Uterus (tissue), 4 donors: ENCODE data around the gene WWOX. TPM values are rescaled to one million over a fixed set of nuclear protein-coding genes. Genes with fewer than 3 reads are reported as not detected.

Experiments used
- DNase-seq, 2 donors: peaks; one replicate each; pipeline ENCODE4 v3.0.0-alpha.2; 2019 to 2020
- H3K27ac ChIP-seq, 2 donors: fragments of 200-600 bp; sonication (generic); 1 replicate in 1 of 2; 2 replicates in 1 of 2; pipeline ENCODE4 v1.5.1; 2016 to 2018
- H3K27me3 ChIP-seq, 2 donors: fragments of 200-600 bp; sonication (generic); one replicate each; pipeline ENCODE4 v1.5.1; 2018 to 2019; ENCODE audit warnings: control low read depth in 1 of 2
- H3K36me3 ChIP-seq, 2 donors: fragments of 200-600 bp; sonication (generic); one replicate each; pipeline ENCODE4 v1.5.1; 2019; ENCODE audit warnings: control low read depth in 1 of 2
- H3K4me1 ChIP-seq, 2 donors: fragments of 200-600 bp; sonication (generic); one replicate each; pipeline ENCODE4 v1.5.1; 2018 to 2019; ENCODE audit warnings: control low read depth in 1 of 2
- H3K4me3 ChIP-seq, 2 donors: fragments of 200-600 bp; sonication (generic); 1 replicate in 1 of 2; 2 replicates in 1 of 2; pipeline ENCODE4 v1.5.1; 2018 to 2019; ENCODE audit warnings: mild to moderate bottlenecking in 1 of 2
- H3K9me3 ChIP-seq, 2 donors: fragments of 200-600 bp; sonication (generic); one replicate each; pipeline ENCODE4 v1.5.1; 2019; ENCODE audit warnings: control low read depth in 1 of 2
- POLR2A ChIP-seq, 2 donors: fragments of 450-650 bp; IDR thresholded peaks; one replicate each; pipeline ENCODE4 v1.6.1; 2016; ENCODE audit warnings: antibody characterized with exemption in 2 of 2, mild to moderate bottlenecking in 1 of 2, moderate library complexity in 1 of 2
- intact Hi-C: fragments of 100-400 bp; cut with DNase I; formaldehyde crosslinking; loops from one replicate; pipeline ENCODE4 v1.15.1; 2023; ENCODE audit warnings: low total_unique reads
- total RNA-seq, 4 donors: library from RNA; depleted of rRNA in 3 of 4; stranded (reverse); fragments of >200 nt in 3 of 4; gene quantifications; one replicate each; pipeline versions ENCODE4 v1.1.0 to v1.2.4, GENCODE V29; 2014 to 2023
- TF ChIP-seq, protein P1 (sequence below), 4 experiments: fragments of 200-600 bp in 2 of 4; fragments of 450-650 bp in 2 of 4; sonication (generic) in 2 of 4; IDR thresholded peaks; one replicate each; pipeline ENCODE4 v1.5.1; 2016 to 2019; ENCODE audit warnings: antibody characterized with exemption in 4 of 4, mild to moderate bottlenecking in 2 of 4, moderate library complexity in 1 of 4
- donor health status: DM: yes; HTN: yes; CAD: no.

Gene WWOX
- total RNA-seq, 4 donors from 2014 or later = 34.1 to 99.9 (median 55.8) TPM

- H3K27ac ChIP-seq = no peak overlapping the region
- H3K36me3 ChIP-seq = no peaks in the 10 kb centered on the region
- H3K4me3 ChIP-seq = no peak overlapping the region
- DNase-seq = no peak
- no peaks in the 10 kb centered on the region for H3K27me3 ChIP-seq
- intact Hi-C loops = no loop called here
- H3K4me1 ChIP-seq = no peaks in the 10 kb centered on the region
- TF ChIP-seq, protein P1, sequence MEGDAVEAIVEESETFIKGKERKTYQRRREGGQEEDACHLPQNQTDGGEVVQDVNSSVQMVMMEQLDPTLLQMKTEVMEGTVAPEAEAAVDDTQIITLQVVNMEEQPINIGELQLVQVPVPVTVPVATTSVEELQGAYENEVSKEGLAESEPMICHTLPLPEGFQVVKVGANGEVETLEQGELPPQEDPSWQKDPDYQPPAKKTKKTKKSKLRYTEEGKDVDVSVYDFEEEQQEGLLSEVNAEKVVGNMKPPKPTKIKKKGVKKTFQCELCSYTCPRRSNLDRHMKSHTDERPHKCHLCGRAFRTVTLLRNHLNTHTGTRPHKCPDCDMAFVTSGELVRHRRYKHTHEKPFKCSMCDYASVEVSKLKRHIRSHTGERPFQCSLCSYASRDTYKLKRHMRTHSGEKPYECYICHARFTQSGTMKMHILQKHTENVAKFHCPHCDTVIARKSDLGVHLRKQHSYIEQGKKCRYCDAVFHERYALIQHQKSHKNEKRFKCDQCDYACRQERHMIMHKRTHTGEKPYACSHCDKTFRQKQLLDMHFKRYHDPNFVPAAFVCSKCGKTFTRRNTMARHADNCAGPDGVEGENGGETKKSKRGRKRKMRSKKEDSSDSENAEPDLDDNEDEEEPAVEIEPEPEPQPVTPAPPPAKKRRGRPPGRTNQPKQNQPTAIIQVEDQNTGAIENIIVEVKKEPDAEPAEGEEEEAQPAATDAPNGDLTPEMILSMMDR (IDR thresholded peaks at IDR 0.05) = no peak
- no peak for TF ChIP-seq POLR2A (IDR thresholded peaks at IDR 0.05)
- no peaks in the 10 kb centered on the region for H3K9me3 ChIP-seq
Measured at GRCh38 chr16:79054211-79054984, 954.9 kb downstream of the WWOX start.

DNA sequence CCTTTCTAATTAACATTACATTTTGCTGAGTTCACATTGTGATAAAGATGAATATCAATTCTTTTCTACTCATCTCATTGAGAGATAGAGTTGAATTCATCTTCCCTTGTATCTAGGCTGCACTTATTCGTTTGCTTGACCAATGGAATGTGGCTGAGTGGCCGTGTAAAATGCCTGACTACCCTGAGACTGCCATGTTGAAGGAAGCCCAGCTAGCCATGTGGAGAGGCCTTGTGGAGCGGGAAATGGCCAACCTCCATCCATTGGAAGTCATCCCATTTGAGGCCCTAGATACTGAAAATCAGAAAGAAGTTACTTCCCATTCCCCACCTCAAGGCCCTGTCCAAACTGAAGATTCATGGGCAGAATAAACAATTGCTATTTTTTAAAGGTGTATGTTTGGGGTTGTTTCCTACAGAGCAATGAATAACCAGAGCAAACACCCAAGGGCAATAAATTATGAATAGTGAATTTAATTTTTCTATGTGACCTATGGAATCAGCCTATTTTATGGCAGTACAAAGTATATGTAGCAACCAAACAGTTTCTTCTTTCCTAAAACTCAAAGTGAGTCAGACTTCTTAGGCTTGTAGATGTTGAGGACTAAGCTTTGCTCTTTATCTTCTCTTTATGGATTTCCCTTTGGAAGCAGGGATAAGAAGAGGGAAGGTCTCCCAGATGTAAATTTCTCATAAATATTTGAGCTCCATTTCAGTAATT, 956.0 kb downstream of the WWOX start:
- no peak for DNase-seq
- Histone ChIP-seq H3K4me3 (no peak overlapping the region), H3K9me3 (no peaks in the 10 kb centered on the region), H3K27ac (no peak overlapping the region), H3K36me3 (no peaks in the 10 kb centered on the region), H3K4me1 (no peaks in the 10 kb centered on the region), H3K27me3 (no peaks in the 10 kb centered on the region)
- intact Hi-C loops = no loop called here
- TF ChIP-seq, protein P1 (IDR thresholded peaks at IDR 0.05) = no peak
- TF ChIP-seq POLR2A (IDR thresholded peaks at IDR 0.05) = no peak

DNA sequence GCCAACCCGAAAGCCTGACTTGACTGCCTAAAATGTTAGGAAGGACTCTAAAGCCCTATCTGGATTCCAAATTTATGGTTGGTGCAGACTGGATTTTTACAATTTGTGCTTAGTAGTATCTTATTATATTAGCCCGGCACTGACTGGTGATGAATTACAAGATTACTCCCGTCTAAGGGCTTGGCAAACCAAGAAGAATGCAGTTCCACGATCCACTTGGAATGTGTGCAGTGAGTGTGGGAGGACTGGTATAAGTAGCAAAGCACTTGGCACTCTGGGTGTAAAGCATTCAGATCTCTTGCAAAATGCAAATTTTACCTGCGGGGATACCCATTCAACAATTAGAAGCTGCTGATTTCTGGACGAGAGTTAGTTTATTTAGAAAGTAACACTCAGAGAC, 961.7 kb downstream of the WWOX start:
- TF ChIP-seq, protein P1 (IDR thresholded peaks at IDR 0.05) = no peak
- TF ChIP-seq POLR2A (IDR thresholded peaks at IDR 0.05) = no peak
- H3K4me1 ChIP-seq = no peaks in the 10 kb centered on the region
- intact Hi-C loops = no loop called here
- no peaks in the 10 kb centered on the region for H3K27me3 ChIP-seq
- no peak for DNase-seq
- no peak overlapping the region for H3K4me3 ChIP-seq
- no peak overlapping the region for H3K27ac ChIP-seq
- H3K9me3 ChIP-seq = no peaks in the 10 kb centered on the region
- H3K36me3 ChIP-seq = no peaks in the 10 kb centered on the region

DNA sequence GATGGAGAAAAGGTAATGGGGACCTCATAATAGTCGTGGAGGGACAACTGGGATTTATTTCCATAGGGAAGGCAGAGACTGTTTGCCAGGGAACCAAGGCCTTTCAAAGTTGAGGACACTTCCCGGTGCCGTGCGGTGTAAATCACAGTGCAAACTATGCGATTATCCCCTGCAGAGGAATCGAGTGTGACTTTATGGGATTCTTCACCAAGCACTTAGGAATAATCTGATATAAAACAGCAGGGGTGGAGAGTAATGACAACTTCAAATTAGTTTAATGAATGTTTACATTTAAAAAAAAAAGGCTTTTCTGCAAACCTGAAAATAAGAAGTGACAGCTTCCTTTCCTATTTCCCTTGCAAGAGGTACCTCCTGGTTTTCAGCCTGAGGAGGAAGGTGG, 962.9 kb downstream of the WWOX start:
- intact Hi-C loops = no loop called here
- Histone ChIP-seq H3K4me1 (no peaks in the 10 kb centered on the region), H3K27me3 (no peaks in the 10 kb centered on the region), H3K4me3 (no peak overlapping the region), H3K27ac (peak overlapping the region in 1 of 2 donors; percentile 7), H3K36me3 (no peaks in the 10 kb centered on the region), H3K9me3 (no peaks in the 10 kb centered on the region)
- DNase-seq = no peak
- TF ChIP-seq POLR2A (IDR thresholded peaks at IDR 0.05) = no peak
- TF ChIP-seq, protein P1 (IDR thresholded peaks at IDR 0.05) = no peak

DNA sequence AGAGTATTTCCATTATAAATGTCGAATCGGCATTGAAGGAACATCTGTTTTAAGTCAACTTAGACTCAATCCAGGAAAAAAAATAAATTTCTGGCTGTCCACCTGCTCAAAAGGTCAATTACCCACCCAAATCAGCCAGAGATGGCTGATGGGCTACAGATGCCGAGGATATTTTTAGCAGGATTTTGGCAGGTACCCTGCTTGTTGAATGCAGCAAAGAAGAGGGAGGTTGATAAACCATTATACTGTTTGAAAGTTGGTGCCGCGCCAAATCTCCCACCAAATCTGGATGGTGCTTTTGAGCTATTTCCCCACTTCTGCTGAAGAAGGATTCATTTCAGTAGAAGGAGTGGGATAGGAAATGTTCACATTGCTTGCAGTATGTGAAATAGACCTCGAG, 963.4 kb downstream of the WWOX start:
- TF ChIP-seq, protein P1 (IDR thresholded peaks at IDR 0.05) = no peak
- TF ChIP-seq POLR2A (IDR thresholded peaks at IDR 0.05) = no peak
- Histone ChIP-seq H3K4me3 (no peak overlapping the region), H3K4me1 (no peaks in the 10 kb centered on the region), H3K27ac (peak overlapping the region; percentile 7 to 29), H3K27me3 (no peaks in the 10 kb centered on the region), H3K36me3 (no peaks in the 10 kb centered on the region), H3K9me3 (no peaks in the 10 kb centered on the region)
- DNase-seq = peak; percentile 34 to 60
- intact Hi-C loops = no loop called here
